Esophagus (tissue), 2 donors: Measurements from ENCODE around the gene SMARCAD1. TPM values are rescaled to one million over a fixed set of nuclear protein-coding genes. Genes with fewer than 3 reads are reported as not detected.

Experiments
- H3K27ac ChIP-seq, 2 donors: one replicate each; pipeline ENCODE4 v1.5.1; 2013; ENCODE audit warnings: low read depth in 2 of 2, mild to moderate bottlenecking in 2 of 2, inconsistent platforms in 1 of 2, low read length in 1 of 2, moderate library complexity in 1 of 2
- H3K27me3 ChIP-seq, 2 donors: one replicate each; pipeline ENCODE4 v1.6.1; 2013; ENCODE audit warnings: low read length in 2 of 2, control low read depth in 1 of 2, mild to moderate bottlenecking in 1 of 2; ENCODE audit not compliant: insufficient read depth in 2 of 2, control insufficient read depth in 1 of 2
- H3K36me3 ChIP-seq, 2 donors: one replicate each; pipeline ENCODE4 v1.6.1; 2013; ENCODE audit warnings: low read length in 1 of 2; ENCODE audit not compliant: control insufficient read depth in 2 of 2, insufficient read depth in 2 of 2
- H3K4me1 ChIP-seq, 2 donors: one replicate each; pipeline ENCODE4 v1.6.1; 2013; ENCODE audit warnings: low read length in 1 of 2; ENCODE audit not compliant: control insufficient read depth in 2 of 2, insufficient read depth in 2 of 2
- H3K4me3 ChIP-seq, 2 donors: one replicate each; pipeline ENCODE4 v1.5.1; 2013; ENCODE audit warnings: low read length in 2 of 2, mild to moderate bottlenecking in 2 of 2, low read depth in 1 of 2, moderate library complexity in 1 of 2
- H3K9me3 ChIP-seq, 2 donors: one replicate each; pipeline ENCODE4 v1.6.1; 2013; ENCODE audit warnings: mild to moderate bottlenecking in 2 of 2, low read depth in 1 of 2, low read length in 1 of 2, moderate library complexity in 1 of 2; ENCODE audit not compliant: control insufficient read depth in 2 of 2, insufficient read depth in 1 of 2
- WGBS, 2 donors: extraction: QIAGEN DNeasy Blood & Tissue Kit; methylation state at CpG; one replicate each; pipeline ENCODE4 v1.1.7; 2013; 5-methylcytosine and 5-hydroxymethylcytosine counted together
- polyA plus RNA-seq, 2 donors: library from polyadenylated mRNA; stranded (reverse); fragments of 200-250 nt; gene quantifications; one replicate each; pipeline ENCODE4 v1.2.3, GENCODE V29; 2013
- donor health status: healthy with polysubstance abuse.
- donor health status: Bipolar disorder and iron deficiency.

The SMARCAD1 gene
- 1 to 10 TPM; 7.2 to 8.5 TPM for polyA plus RNA-seq

GRCh38 chr4:94207469-94208224, at the start of gene SMARCAD1:
SMARCAD1 (plus strand) TSS chr4:94207865; CDS start chr4:94208395, 530 bp downstream.
- no peaks in the 10 kb centered on the region for H3K4me1 ChIP-seq
- no peaks in the 10 kb centered on the region for H3K9me3 ChIP-seq
- WGBS, 2 donors, result 0% methylated on average over 57 of the region's 57 CpGs

GRCh38 chr4:94158883-94159282, 48.8 kb upstream of the SMARCAD1 start:
- H3K27me3 ChIP-seq, result no peaks in the 10 kb centered on the region
- H3K4me3 ChIP-seq, result no peak overlapping the region
- H3K36me3 ChIP-seq, result no peaks in the 10 kb centered on the region
- H3K27ac ChIP-seq, result no peak overlapping the region
- 85 to 89% methylated on average over 3 of the region's 3 CpGs for WGBS, 2 donors
- peaks cover 0 to 2% of the 10 kb centered on the region in 2 donors for H3K9me3 ChIP-seq
- H3K4me1 ChIP-seq, result no peaks in the 10 kb centered on the region

More at GRCh38 chr4:94207469-94208224, at the start of gene SMARCAD1:
- Histone ChIP-seq H3K27ac (peak within 1 kb of the TSS; percentile 73 to 91), H3K36me3 (peaks cover 0 to 2% of the 10 kb centered on the region in 2 donors), H3K4me3 (peak within 1 kb of the TSS; percentile 70 to 81), H3K27me3 (no peaks in the 10 kb centered on the region)

- no peaks in the 10 kb centered on the region for H3K4me1 ChIP-seq
- no peak overlapping the region for H3K27ac ChIP-seq
- 57 to 68% methylated on average over 1 of the region's 1 CpG for WGBS, 2 donors
- no peak overlapping the region for H3K4me3 ChIP-seq
- H3K36me3 ChIP-seq, result no peaks in the 10 kb centered on the region
- no peaks in the 10 kb centered on the region for H3K27me3 ChIP-seq
- H3K9me3 ChIP-seq, result peaks cover 0 to 2% of the 10 kb centered on the region in 2 donors
These were observed 47.9 kb upstream of the SMARCAD1 start for GRCh38 chr4:94159790-94160189.

GRCh38 chr4:94160774-94161173, 46.9 kb upstream of the SMARCAD1 start:
- H3K27ac ChIP-seq, result no peak overlapping the region
- H3K27me3 ChIP-seq, result no peaks in the 10 kb centered on the region
- no peaks in the 10 kb centered on the region for H3K4me1 ChIP-seq
- H3K36me3 ChIP-seq, result no peaks in the 10 kb centered on the region
- peaks cover 0 to 2% of the 10 kb centered on the region in 2 donors for H3K9me3 ChIP-seq
- WGBS, 2 donors, result 90 to 93% methylated on average over 4 of the region's 4 CpGs
- H3K4me3 ChIP-seq, result no peak overlapping the region

- no peaks in the 10 kb centered on the region for H3K36me3 ChIP-seq
- no peak overlapping the region for H3K27ac ChIP-seq
- H3K27me3 ChIP-seq, result no peaks in the 10 kb centered on the region
- H3K4me3 ChIP-seq, result no peak overlapping the region
- WGBS, 2 donors, result 37 to 58% methylated on average over 3 of the region's 3 CpGs
- H3K4me1 ChIP-seq, result no peaks in the 10 kb centered on the region
- H3K9me3 ChIP-seq, result no peaks in the 10 kb centered on the region
These were observed 42.4 kb upstream of the SMARCAD1 start for GRCh38 chr4:94165256-94165655.

GRCh38 chr4:94168321-94168720, 39.3 kb upstream of the SMARCAD1 start:
- Histone ChIP-seq H3K36me3 (no peaks in the 10 kb centered on the region), H3K9me3 (no peaks in the 10 kb centered on the region), H3K27ac (no peak overlapping the region), H3K4me1 (no peaks in the 10 kb centered on the region), H3K27me3 (no peaks in the 10 kb centered on the region), H3K4me3 (no peak overlapping the region)
- WGBS, 2 donors, result 89 to 90% methylated on average over 2 of the region's 2 CpGs

GRCh38 chr4:94169803-94170372, 37.8 kb upstream of the SMARCAD1 start:
- no peak overlapping the region for H3K27ac ChIP-seq
- no peak overlapping the region for H3K4me3 ChIP-seq
- no peaks in the 10 kb centered on the region for H3K4me1 ChIP-seq
- H3K27me3 ChIP-seq, result no peaks in the 10 kb centered on the region
- H3K36me3 ChIP-seq, result no peaks in the 10 kb centered on the region
- no peaks in the 10 kb centered on the region for H3K9me3 ChIP-seq
- 96 to 97% methylated on average over 34 to 37 of the region's 37 CpGs for WGBS, 2 donors

- H3K4me3 ChIP-seq, result no peak overlapping the region
- 75 to 85% methylated on average over 4 of the region's 4 CpGs for WGBS, 2 donors
These were observed 36.0 kb upstream of the SMARCAD1 start for GRCh38 chr4:94171616-94172015.

GRCh38 chr4:94175553-94176261, 32.0 kb upstream of the SMARCAD1 start:
- 64 to 66% methylated on average over 6 of the region's 6 CpGs for WGBS, 2 donors
- no peak overlapping the region for H3K4me3 ChIP-seq
- H3K4me1 ChIP-seq, result no peaks in the 10 kb centered on the region
- no peak overlapping the region for H3K27ac ChIP-seq
- H3K9me3 ChIP-seq, result no peaks in the 10 kb centered on the region
- no peaks in the 10 kb centered on the region for H3K36me3 ChIP-seq
- no peaks in the 10 kb centered on the region for H3K27me3 ChIP-seq

More at GRCh38 chr4:94171616-94172015, 36.0 kb upstream of the SMARCAD1 start:
- H3K27ac ChIP-seq, result no peak overlapping the region
- H3K27me3 ChIP-seq, result no peaks in the 10 kb centered on the region
- no peaks in the 10 kb centered on the region for H3K36me3 ChIP-seq
- H3K4me1 ChIP-seq, result no peaks in the 10 kb centered on the region
- H3K9me3 ChIP-seq, result no peaks in the 10 kb centered on the region
